OCI-LY3 (cell line): Measurements from ENCODE around the gene KIDINS220.

Experiments
- CTCF ChIP-seq: fragments of 200-600, 300-600 bp; sonication (generic); IDR thresholded peaks from 2 replicates; pipeline ENCODE4 v1.5.1; 2014; ENCODE audit warnings: antibody characterized with exemption, low read length, low read depth
- EZH2phosphoT487 ChIP-seq: fragments of 200-600 bp; shearing (Covaris generic); IDR thresholded peaks from 2 replicates; pipeline ENCODE4 v1.6.1; 2018; ENCODE audit warnings: antibody characterized with exemption, mixed run types, low read depth

GRCh38 chr2:8697190-8697589, 140.2 kb downstream of the KIDINS220 start:
- TF ChIP-seq CTCF, result no peak
- TF ChIP-seq EZH2phosphoT487, result no peak
